Stimulated activated CD8-positive, alpha-beta memory T cell treated with anti-CD3 and anti-CD28 coated beads, Interleukin-7, amount 100 ng/mL, for 48 hours (primary cell): ENCODE measurements around the gene CYTIP.

Experiments used
- DNase-seq, 2 donors: peaks; one replicate each; pipeline ENCODE4 v3.0.0-alpha.2; 2020; ENCODE audit warnings: low read depth in 1 of 2; ENCODE audit errors: extremely low read depth in 1 of 2

Gene CYTIP

DNA sequence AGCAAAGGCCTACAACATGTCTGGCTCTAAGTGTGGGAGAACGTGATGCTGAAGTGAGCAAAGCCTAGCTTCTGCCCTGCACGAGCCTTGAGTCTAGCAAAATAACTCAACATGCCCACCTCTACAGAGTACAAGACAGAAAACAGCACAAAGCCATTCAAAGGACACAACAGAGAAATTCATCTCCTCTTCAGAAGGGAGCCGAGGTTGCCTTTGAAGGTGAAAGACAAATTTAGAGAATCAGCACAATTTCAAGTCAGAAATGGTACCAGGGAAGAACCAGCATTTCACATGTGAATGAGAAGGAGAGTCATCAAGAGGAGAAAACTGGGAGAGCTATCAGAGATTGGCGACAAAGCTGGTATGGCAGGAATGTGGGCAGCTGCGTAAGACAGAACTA lies 21.7 kb upstream of the CYTIP start:
- DNase-seq: no peak

DNA sequence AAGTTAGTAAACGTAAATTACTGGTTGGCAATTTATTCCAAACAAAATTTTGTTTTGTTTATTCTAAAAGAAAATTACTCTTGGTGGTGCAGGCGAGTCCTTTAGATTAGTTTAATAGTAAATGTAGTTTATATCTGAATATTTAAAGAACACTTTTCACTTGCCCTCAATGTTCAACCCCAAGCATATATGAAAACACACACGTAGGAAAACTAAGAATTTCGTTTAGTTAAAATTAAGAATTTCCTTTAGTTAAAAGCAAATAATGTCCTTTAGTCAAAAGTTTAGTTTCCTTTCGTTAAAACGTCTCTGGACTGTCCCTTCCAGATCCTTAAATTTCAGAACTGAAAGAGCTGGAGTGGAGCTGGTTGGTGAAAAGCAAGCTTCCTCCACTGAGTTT lies 19.1 kb upstream of the CYTIP start:
- DNase-seq: no peak

DNA sequence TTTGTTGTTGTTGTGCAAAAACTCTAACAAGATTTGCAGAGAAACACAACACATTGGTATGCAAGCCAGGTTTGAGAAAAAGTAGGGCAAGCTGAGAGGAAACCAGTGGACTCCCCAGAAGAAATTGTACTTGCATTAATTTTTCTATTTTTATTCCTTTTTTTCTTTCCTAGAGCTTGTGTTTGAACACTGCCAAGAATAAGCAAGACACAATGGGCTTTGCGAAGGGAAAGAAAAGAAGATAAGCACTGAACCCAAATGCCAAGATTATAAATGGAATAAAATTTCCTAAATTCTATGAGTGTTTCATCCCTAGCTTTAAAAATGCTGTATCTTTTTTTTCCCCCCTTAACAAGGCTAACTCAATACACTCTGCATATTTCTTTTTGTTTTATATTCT lies 17.0 kb upstream of the CYTIP start:
- no peak for DNase-seq

DNA sequence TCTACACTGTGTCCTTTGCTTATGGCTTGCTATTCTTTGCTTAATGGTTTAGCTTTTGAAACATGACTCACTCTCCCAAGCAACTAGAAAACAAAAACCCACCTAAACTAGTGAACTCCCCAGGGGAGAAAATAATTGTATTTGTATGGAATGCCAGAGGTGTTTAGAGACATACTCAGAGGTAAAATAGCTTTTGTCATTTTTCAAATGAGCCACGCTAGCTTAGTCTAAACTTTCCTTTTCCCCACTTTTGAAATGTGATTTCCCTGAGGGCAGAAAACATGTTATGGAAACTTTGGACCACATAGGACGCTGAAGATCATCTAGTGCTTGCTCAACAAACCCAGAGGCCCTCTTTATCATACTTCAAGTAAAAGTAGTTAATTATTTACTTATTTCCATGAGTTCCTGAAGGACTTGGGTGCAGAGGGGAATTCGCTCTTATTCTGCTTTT lies 16.5 kb upstream of the CYTIP start:
- DNase-seq: no peak

DNA sequence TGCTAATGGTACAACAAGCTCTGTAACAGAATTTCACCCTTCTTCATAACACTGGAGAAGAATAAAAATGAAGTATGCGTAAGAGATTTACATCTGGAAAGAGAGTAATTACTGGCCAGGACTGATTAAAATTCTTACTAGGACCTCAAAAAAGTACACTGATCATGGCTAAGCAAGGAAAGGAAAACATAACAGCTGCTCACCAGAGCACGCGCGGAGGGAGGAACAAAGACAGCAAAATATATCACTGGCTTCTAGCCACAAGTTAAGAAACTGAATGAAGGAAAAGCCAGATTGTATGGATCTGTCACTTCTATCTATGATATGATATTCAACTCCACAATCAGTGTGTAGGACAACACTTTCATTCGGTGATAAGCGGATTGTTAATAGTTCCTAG lies 15.6 kb upstream of the CYTIP start:
- no peak for DNase-seq

DNA sequence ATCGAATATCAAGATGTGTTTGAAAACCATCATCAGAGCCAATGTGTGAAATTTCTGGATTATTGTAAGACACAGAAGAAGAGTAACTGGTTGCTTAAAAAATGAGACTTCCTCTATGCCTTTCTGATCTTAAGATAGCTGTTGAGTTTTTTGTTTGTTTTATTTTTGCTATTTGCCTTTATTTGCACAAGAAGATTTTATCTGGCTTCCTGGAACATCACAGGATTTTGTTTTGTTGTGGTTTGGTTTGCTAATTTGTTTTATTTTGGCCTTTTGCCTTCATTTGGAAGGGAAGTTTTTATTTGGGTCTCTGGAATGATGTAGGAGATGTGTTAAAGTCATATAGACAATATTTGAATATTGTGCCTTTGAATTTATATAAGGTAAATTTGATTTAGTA lies 3.9 kb upstream of the CYTIP start:
- DNase-seq: no peak

DNA sequence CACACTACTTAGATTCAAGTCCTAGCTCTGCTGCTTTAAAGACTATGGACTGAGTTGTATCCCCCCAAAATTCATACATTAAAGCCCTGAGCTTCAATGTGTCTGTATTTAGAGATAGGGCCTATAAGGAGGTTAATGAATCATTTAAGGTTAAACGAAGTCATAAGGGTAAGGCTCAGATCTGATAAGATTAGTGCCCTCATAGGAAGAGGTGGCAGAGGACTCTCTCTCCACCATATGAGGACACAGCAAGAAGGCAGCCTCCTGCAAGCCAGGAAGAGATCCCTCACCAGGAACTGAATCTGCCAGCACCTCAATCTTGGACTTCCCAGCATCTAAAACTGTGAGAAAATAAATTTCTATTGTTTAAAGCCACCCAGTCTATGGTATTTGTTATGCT lies 3.1 kb upstream of the CYTIP start:
- no peak for DNase-seq

DNA sequence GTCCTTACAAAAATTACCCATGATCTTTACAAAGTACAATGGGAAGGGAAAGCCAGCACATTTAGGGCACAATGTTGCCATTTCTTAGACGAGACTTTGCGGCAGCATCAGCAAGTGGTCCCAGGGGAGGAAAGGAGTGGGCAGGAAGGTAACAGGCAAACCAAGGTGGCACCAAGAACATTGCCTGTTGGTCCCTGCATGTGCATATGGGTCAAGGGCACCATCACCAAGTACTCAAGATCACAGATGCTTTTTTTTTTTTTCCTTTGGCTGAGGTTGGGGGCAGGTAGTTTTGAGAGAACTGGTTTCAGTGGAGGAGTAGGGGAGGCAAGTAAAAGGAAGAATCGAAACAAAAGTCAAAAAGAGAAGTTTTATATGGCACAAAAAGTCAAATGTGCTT lies 752 bp upstream of the CYTIP start:
- no peak for DNase-seq

DNA sequence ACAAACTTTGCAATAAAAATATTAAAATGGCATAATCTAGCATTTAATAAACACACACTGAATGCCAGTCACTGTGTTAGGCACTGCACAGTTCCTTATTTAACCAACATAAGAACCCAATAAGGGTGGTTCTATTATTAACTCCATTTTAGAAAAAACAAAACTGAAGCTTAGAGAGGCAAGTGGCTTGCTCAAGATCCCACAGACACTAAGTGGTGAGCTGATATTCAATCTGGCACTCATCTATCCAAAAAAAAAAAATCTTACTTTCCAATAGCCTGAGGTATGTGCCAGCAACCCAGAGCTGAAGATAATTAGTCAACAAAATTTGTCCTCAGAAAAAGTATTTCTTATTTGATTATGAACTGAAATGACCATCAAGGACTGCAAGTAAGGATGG lies 799 bp downstream of the CYTIP start:
- DNase-seq: no peak

DNA sequence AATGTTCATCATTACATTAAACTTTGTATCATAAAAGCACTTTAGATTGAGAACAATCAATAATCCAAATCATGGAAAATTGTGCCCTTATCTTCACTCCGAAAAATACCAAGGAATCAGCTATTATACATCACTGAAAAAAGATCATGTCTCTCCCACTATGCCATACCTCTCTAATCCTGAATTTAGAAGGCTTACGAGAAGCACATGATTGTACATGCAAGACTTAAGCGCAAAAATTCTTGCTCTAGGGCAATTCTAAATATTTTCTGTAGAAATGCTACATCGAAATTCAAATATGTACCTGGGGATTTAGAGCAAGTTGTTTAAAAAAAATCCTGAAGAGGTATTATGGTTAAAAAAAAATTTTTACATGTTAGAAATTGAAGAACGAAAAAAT lies 1.3 kb downstream of the CYTIP start:
- no peak for DNase-seq

DNA sequence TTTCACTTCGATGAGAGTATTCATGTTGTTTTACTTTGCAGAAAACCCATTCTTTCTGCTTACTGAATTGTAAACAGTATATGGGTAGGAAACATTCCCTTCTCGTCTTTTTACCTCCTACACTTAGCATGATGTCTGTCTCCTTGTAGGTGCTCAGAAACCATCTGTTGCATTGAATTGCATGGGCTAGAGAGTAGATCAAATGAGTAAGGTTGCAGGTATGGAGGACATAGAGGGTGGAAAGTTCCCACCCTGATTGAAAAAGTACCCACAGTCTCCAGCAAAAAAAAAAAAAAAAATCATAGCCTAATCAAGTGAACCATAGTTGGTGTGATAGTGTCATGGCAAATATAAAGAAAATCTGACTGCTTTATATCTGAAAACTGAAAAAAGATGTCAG lies 1.7 kb downstream of the CYTIP start:
- no peak for DNase-seq

DNA sequence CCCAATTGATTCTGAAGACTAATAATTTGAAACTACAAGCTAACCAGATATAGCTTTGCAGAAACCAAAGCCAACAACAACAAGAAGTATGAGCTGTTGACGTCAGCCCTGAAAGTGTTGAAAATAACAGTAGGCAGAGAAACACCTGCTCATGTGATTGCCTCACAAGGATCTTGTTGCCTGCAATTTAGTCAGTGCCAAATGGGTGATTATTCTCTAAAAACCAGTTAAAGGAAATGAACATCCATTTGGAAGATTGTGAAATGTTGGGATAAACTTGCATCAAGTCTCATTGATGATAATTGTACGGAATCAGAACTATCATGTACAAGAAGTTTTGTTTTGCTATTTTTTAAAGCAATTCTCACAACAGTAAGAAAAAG lies 2.8 kb downstream of the CYTIP start:
- no peak for DNase-seq

DNA sequence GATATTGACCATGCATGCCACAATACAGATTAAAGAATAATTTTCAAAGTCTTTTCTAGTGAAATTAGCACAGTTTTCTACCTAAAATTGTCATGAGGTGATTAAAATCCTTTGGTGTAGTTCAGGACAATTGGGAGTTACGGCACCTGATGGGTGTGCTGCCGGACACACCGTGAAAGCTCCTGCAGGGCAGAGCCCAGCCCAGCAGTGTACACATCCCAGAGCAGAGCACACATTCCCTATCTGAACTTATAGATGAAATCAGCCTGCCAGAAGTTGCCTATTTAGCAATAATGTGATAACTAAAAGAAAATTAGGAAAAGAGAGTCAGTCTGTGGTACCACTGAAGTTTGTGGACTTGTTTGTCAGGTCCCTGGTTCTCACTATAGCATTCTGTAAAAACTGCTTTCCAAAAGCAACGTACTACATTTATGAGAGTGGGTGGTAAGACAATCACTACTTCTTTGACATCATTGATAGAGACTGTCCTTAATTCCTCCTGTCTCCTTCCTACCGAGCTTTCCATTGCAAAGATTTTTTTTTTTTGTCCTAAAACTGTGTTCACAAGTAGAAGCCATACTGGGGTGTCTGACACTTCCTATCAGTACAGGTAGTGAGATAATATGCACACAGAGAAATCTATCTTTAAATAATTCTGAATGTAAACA lies 3.4 kb downstream of the CYTIP start:
- no peak for DNase-seq

DNA sequence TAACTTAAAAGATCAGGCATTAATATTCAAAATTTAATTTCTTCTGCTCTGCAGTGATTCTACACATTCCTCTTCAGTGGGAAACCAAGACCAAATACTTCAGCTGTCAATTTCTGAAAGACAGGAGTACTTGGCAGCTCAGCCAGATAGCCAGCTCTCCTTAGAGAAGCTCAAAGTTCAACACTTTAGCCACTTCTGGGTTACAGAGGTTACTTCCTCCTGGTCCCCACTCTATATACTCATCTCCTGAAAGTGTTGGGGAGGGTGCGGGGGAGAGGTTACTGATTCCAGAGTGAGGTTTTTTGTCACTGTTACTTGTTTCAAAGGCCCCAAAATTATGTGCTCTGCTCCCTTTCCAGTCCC lies 4.1 kb downstream of the CYTIP start:
- DNase-seq: peak in 1 of 2 donors; percentile 55

DNA sequence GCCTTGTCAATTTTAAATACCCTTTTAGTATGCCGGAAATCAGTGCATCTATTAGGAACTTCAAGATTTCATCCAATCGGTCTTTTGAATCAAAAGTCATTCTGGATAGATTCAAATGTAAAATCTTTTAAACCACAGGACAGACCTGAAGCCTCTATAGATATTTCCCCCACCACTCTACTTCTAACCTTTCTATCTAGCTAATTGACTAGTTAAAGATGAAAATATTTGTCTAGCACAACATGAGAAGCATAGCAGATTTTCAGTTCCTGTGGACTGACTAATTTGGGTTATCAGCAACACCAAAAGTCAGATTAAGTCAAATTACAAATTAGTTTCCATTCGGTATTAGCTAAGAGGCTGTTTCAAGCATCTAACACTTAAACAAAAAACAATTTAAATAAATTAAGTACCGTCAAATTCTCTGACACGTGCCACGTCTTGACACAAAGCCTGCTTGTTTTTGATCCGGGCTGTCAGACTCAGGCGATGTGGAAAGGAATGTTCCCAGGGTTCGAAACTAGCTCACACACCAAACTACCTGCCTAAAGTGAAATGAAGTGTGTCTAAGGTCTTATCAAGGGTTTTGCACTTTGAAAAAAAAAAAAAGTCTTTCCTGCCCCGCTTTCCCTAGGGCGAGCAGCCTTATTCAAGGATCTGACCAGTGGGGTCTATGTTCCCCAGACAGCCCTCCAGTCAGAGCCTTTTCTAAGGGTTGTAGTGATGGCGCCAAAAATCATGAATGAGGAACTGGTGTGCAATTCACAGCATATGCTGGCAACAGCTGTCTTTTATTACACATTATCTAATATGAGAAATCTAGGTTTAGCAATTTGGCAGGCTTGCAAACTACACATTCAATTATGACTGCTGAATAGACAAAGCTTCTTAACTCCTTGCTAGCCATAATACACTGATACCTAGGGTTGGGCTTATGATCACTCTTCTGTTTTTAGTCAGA lies 4.7 kb downstream of the CYTIP start:
- no peak for DNase-seq

DNA sequence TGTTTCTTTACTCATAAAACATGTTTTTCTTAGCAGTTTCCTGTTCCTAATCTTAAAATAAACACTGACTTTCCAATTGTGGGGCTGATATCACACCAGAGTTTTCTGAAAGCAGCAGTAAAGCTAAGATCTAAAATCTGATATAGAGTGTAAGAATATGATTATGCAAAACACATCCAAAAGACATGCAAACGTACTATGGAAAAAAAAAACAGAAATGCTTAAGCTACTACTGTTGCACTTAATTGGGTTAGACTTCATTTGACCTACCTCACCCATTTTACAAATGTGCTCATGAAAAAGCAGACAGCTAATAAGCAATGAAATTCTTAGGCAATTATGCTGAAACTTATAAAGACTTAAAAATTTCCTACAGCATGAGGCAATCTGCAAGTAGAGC lies 10.5 kb downstream of the CYTIP start:
- DNase-seq: no peak

DNA sequence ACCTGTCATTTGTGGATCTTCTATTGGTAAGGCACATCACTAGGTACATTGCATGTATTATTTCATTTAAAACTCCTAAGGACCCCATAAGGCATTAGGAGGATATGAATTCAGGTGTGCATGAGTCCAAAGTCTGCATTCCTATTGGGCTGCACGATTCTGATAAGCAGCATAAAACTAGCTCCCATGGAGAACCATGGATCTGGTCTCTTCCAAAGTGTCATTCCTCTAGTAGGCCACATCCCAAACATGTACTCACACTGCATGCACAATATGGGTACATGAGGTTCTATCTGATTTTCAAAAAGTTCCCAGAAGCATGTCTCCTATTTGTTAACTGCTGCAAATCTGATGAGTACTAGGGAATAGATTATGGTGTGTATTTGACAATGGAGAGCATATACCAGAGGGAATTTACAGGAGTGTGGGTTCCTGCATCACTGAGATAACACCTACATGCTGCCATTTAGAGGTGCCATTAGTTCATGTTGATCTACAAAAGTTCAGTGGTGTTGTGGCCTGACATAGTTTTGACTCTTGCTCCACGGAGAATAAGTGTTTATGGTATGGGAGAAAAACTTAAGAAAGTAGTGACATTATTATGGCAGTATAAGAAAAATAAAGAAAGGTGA lies 11.3 kb downstream of the CYTIP start:
- DNase-seq: no peak

DNA sequence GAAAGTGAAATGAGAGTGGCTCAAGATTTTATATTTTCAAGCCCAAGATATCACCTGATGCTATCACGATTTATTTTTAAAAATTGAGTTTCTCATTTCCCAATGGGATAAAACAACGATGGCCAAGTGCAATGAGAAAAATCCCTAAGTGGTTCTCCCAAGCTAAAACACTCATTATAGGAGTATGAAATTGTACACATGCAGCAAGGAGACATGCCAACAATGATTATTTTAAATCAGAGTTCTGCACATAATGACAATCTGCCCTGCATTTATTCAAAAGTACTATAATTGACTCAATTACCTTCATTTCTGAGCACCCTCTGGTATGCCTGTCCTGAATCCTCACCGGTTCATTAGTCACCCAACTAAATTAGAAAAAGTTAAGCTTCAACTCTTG lies 12.7 kb downstream of the CYTIP start:
- DNase-seq: no peak

DNA sequence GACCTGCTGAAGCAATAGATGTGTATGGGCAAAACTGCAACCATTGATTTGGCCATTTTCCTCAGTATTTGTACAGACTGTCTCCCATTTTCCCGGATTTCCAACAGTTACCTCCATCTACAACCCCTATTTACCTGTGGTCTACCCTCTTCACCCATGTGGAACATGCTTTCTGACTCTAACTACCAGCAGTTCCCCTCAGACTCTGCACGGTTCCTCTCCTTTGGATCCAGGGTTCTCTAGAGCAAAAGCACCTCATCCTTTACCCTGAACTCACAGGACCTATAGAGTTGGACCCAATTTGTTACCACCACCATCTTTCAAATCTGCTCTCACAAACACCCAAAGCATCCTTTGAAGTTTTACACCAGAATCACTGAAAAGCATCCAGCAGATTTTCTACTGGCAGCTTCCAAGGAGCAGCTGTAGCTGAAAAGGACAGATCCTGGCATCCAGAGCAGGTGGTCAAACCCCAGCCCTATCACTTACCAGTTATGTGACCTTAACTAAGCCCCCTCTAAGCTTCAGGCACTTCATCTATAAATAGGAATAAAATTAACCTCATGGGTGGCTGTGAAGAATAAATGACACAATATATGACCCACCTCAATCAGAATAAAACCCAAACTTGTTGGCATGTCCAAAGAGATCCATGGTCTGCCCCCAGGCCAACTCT lies 15.3 kb downstream of the CYTIP start:
- DNase-seq: no peak

DNA sequence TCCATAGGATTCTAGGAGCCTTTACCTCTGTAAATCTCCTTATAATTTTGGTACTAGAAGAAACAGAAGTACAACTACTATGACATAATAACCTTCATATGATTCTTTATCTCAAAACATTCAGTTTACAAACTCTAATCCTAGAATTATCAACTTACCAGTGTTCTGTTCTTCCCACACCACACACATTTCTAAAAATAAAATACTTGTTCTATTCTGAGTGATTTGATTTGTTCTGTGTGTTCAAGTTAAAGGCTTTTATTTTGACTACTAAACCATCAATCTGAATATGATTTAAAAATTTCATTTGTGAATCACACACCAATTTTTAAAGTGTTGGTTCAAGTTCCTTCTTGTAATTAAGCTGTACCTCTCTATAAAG lies 16.0 kb downstream of the CYTIP start:
- DNase-seq: no peak
